AG10803 (cell line): ENCODE measurements around the gene NEDD4L.
A peak's percentile ranks its signal among the peaks of the same experiment; 100 is the strongest.

Experiments used
- DNase-seq: peaks from one replicate; pipeline ENCODE4 v3.0.0; 2010; ENCODE audit warnings: low read depth
- H3K4me3 ChIP-seq: 2 replicates; pipeline ENCODE4 v1.5.1; 2011; ENCODE audit warnings: mild to moderate bottlenecking, low read length, control low read depth
- CTCF ChIP-seq: conservative IDR thresholded peaks from 2 replicates; pipeline ENCODE4 v1.5.1; 2011; ENCODE audit warnings: mild to moderate bottlenecking, low read length, control low read depth, inconsistent platforms

The NEDD4L gene

GRCh38 chr18:58037163-58037562 is 6.9 kb upstream of the NEDD4L start:
- DNase-seq, result no peak
- no peak for TF ChIP-seq CTCF
- H3K4me3 ChIP-seq, result no peak overlapping the region

- H3K4me3 ChIP-seq, result no peak overlapping the region
- TF ChIP-seq CTCF, result no peak
- no peak for DNase-seq
Measured at GRCh38 chr18:58038063-58038462, 6.0 kb upstream of the NEDD4L start.

GRCh38 chr18:58041633-58042032 is 2.4 kb upstream of the NEDD4L start:
- DNase-seq, result no peak
- H3K4me3 ChIP-seq, result no peak overlapping the region
- no peak for TF ChIP-seq CTCF

- no peak for TF ChIP-seq CTCF
- peak overlapping the region; percentile 53 for H3K4me3 ChIP-seq
- DNase-seq, result no peak
Measured at GRCh38 chr18:58042826-58043490, 1.1 kb upstream of the NEDD4L start.

GRCh38 chr18:58044370-58045241 is 580 bp downstream of the NEDD4L start:
- TF ChIP-seq CTCF, result no peak
- H3K4me3 ChIP-seq, result peak overlapping the region; percentile 60
- no peak for DNase-seq

GRCh38 chr18:58045242-58046092 is 1.4 kb downstream of the NEDD4L start:
- TF ChIP-seq CTCF, result no peak
- DNase-seq, result no peak
- peak overlapping the region; percentile 60 for H3K4me3 ChIP-seq
